ENCODE data around the gene TCEA3. TPM values are rescaled to one million over a fixed set of nuclear protein-coding genes. Genes with fewer than 3 reads are reported as not detected.
"Not testable (repeated sequence)": the region's sequence is repeated elsewhere in the genome, so short reads cannot be mapped to it uniquely, and the experiment has no call there.

Gene TCEA3
- total RNA-seq, 2 experiments from 2014 or later, result 18.3 to 19.5 TPM

DNA sequence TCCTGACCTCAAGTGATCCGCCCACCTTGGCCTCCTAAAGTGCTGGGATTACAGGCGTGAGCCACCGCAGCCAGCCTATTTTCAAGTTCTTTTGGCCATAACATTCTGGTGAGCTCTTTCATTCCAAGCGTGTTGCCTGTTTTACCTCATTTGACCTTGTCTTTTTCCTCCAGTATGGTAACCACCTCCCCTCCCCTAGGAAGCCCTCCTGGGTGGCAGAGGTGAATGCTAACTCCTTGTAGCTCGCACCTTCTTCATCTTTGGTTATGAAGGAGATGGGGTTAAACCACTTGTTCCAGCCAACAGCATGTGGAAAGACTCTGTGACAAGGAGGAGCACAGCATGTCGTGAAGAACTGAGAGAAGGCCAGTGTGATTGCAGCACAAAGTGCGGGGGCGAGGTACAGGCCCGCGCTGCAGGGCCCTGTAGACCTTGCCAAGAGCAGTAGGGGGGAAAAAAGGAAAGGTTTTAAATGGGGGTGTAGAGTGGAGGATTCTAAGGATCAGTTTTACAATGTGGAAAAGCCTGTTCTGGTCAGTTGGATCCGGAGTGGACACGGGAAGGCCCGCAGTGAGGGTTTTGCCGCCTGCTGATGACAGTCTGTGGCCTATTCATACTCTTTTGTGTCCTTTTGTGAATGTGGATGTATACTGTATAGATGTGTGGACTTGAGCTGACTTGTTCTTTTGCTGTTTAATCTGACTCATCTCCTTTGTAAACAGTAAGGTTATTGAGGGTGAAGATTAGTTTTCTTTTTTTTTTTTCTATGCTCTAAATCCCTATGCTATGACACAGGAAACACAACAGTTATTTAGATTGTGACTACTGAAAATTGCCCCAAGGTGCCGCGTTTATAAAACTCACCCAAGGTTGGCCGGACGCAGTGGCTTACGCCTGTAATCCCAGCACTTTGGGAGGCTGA is 47.4 kb downstream of the TCEA3 start:
- no peaks in the 10 kb centered on the region for H3K9me3 Mint-ChIP-seq
- H3K36me3 Mint-ChIP-seq (ENCODE audit: low read depth), result no peaks in the 10 kb centered on the region
- POLR2A ChIA-PET, result no interaction called here
- no peak for DNase-seq
- CTCF ChIA-PET, result interaction anchor here (0.6 kb wide), 1 partner anchor 626 kb away, joined by 3 read pairs; no protein-coding TSS in a partner anchor
- H3K4me1 Mint-ChIP-seq, result no peaks in the 10 kb centered on the region
- no peak overlapping the region for H3K4me3 Mint-ChIP-seq
- no peaks in the 10 kb centered on the region for H3K27me3 Mint-ChIP-seq
- no peak overlapping the region for H3K27ac Mint-ChIP-seq

- H3K4me3 Mint-ChIP-seq; H3K27me3 Mint-ChIP-seq; DNase-seq; H3K36me3 Mint-ChIP-seq (ENCODE audit: low read depth); H3K27ac Mint-ChIP-seq; H3K9me3 Mint-ChIP-seq: not testable (repeated sequence)
- ChIA-PET POLR2A (interaction anchor here (0.6 kb wide), 1 partner anchor 90 kb away, joined by 5 read pairs; no protein-coding TSS in a partner anchor), CTCF (interaction anchor here (0.6 kb wide), 1 partner anchor 916 kb away, joined by 3 read pairs; no protein-coding TSS in a partner anchor)
- peaks cover 18% of the 10 kb centered on the region for H3K4me1 Mint-ChIP-seq
Observed at GRCh38 chr1:23374079-23374735, 50.3 kb downstream of the TCEA3 start.

- no peak for DNase-seq
- no peak overlapping the region for H3K4me3 Mint-ChIP-seq
- POLR2A ChIA-PET, result no interaction called here
Observed at GRCh38 chr1:23371987-23372880, 52.3 kb downstream of the TCEA3 start.

GRCh38 chr1:23370709-23371584 is 53.6 kb downstream of the TCEA3 start:
- Mint-ChIP-seq H3K4me3 (no peak overlapping the region), H3K9me3 (peaks cover 6% of the 10 kb centered on the region), H3K4me1 (peaks cover 36% of the 10 kb centered on the region), H3K36me3 (ENCODE audit: low read depth) (peaks cover 21% of the 10 kb centered on the region), H3K27ac (no peak overlapping the region), H3K27me3 (no peaks in the 10 kb centered on the region)
- ChIA-PET POLR2A (no interaction called here), CTCF (interaction anchor here (0.6 kb wide), 1 partner anchor 72 kb away, joined by 3 read pairs; no protein-coding TSS in a partner anchor)
- DNase-seq, result no peak

More at GRCh38 chr1:23371987-23372880, 52.3 kb downstream of the TCEA3 start:
- Mint-ChIP-seq H3K9me3 (no peaks in the 10 kb centered on the region), H3K36me3 (ENCODE audit: low read depth) (peaks cover 8% of the 10 kb centered on the region), H3K27me3 (no peaks in the 10 kb centered on the region), H3K4me1 (peaks cover 25% of the 10 kb centered on the region), H3K27ac (no peak overlapping the region)
- CTCF ChIA-PET, result interaction anchor here (0.8 to 1.2 kb wide), 3 partner anchors 9 to 124 kb away, joined by 3 read pairs; no protein-coding TSS in a partner anchor

- ChIA-PET POLR2A (no interaction called here), CTCF (interaction anchor here (0.6 kb wide), 1 partner anchor 72 kb away, joined by 3 read pairs; no protein-coding TSS in a partner anchor)
- H3K27me3 Mint-ChIP-seq, result no peaks in the 10 kb centered on the region
- DNase-seq, result no peak
- H3K4me3 Mint-ChIP-seq, result peak overlapping the region; percentile 95
- peaks cover 36% of the 10 kb centered on the region for H3K4me1 Mint-ChIP-seq
- peaks cover 24% of the 10 kb centered on the region for H3K36me3 Mint-ChIP-seq (ENCODE audit: low read depth)
- H3K9me3 Mint-ChIP-seq, result peaks cover 7% of the 10 kb centered on the region
- peak overlapping the region; percentile 99 for H3K27ac Mint-ChIP-seq
Observed at GRCh38 chr1:23370330-23370708, 54.2 kb downstream of the TCEA3 start.

DNA sequence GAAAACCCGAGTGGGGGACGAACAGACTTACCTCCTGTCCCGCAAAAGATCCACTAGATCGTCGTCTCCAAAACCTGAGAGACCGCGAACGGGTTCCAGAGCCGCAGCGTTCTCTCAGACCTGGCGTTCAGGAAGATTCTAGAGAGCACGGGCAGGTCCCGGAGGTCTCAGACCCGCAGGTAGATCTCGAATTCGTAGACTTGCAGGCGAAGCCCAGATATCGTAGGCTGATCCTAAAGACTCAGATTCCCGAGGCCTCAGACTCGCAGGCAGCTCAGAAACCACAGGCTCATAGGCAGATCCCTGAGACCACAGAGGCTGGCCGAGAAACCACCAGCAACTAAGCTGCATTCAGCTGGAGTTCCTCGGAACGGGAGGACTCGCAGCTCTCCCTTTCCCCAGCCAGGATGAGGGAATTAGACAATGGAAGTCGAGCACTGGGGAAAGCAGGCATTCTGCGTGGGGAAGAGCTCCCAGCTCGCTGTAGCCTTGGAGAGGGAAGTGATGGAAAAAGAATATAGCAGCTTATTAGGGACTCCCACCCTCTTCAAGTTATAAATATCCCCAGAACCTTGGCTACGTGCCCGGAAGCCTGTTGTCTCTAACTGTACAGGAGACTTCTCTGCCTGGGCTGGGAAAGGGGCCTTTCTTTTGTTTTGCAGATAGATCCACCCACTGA is 55.1 kb downstream of the TCEA3 start, which contains the start of gene ZNF436:
Gene ZNF436, minus strand, starts transcription at position 502 of the 679 bp plus-strand sequence. CDS start 1,831 bp downstream, outside the sequence.
- ChIA-PET CTCF (interaction anchor here (1.9 kb wide), 1 partner anchor 21 kb away, joined by 5 read pairs; no protein-coding TSS in a partner anchor), POLR2A (no interaction called here)
- Mint-ChIP-seq H3K27me3 (no peaks in the 10 kb centered on the region), H3K9me3 (peaks cover 11% of the 10 kb centered on the region), H3K4me1 (peaks cover 36% of the 10 kb centered on the region), H3K27ac (peak within 1 kb of the TSS; percentile 99), H3K4me3 (peak within 1 kb of the TSS; percentile 95), H3K36me3 (ENCODE audit: low read depth) (peaks cover 30% of the 10 kb centered on the region)
- DNase-seq, result peak; percentile 40

DNA sequence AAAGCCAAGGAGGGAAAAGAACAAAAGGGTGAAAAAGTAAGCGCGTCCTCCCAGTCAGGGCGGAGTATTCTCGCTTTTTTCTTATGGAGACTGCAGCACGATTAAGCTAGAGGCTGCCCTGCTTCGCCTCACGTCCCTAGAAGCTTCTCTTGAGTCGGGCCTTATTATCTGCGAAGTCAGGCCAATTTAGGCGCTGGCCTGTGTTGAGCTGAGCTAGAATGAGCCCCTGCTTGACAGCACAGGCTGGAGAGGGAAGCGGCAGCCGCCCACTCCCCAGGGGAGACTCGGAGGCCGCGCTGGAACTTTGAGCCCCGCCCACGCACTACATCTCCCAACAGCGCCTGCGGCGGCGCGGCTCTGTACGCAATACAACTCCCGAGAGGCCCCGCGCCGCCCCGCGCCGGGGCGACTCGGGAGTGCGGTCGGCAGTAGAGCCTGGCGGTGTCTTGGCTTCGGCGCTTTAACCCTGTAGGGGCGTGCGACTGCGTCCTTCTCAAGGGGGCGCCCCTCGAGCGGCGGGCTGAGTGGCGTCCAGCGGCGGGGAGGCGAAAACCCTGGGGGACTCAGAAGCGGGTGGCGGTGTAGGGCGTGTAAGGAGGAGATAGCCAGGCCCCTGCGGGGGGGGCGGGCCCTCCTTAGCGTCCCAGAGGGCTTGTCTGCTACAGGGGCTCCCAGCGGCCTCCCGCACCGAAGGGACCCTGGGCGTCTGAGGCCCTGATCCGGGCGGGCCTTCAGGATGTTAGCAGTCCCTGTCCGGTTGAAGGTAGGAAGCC is 55.8 kb downstream of the TCEA3 start:
- peak overlapping the region; percentile 95 for H3K4me3 Mint-ChIP-seq
- H3K27me3 Mint-ChIP-seq, result no peaks in the 10 kb centered on the region
- peaks cover 36% of the 10 kb centered on the region for H3K36me3 Mint-ChIP-seq (ENCODE audit: low read depth)
- H3K9me3 Mint-ChIP-seq, result peaks cover 14% of the 10 kb centered on the region
- peak; percentile 90 for DNase-seq
- CTCF ChIA-PET, result interaction anchor here (0.8 to 1.9 kb wide), 7 partner anchors 10 to 323 kb away, joined by 3 to 6 read pairs (median 4); partner anchors contain the start of genes HNRNPR and RPL11
- H3K4me1 Mint-ChIP-seq, result peaks cover 36% of the 10 kb centered on the region
- peak overlapping the region; percentile 99 for H3K27ac Mint-ChIP-seq
- POLR2A ChIA-PET, result interaction anchor here (1.3 kb wide), 1 partner anchor 24 kb away, joined by 17 read pairs; the partner anchor contains the start of gene HNRNPR

GRCh38 chr1:23367791-23368561 is 56.6 kb downstream of the TCEA3 start:
- peak; percentile 99 for DNase-seq
- ChIA-PET POLR2A (interaction anchor here (0.6 to 1.3 kb wide), 3 partner anchors 24 to 621 kb away, joined by 3 to 17 read pairs (median 6); partner anchors contain the start of gene HNRNPR), CTCF (interaction anchor here (0.8 to 1.9 kb wide), 8 partner anchors 10 to 324 kb away, joined by 3 to 6 read pairs (median 4); partner anchors contain the start of genes HNRNPR and RPL11)
- Mint-ChIP-seq H3K27me3 (no peaks in the 10 kb centered on the region), H3K4me3 (peak overlapping the region; percentile 95), H3K4me1 (peaks cover 36% of the 10 kb centered on the region), H3K36me3 (ENCODE audit: low read depth) (peaks cover 43% of the 10 kb centered on the region), H3K27ac (peak overlapping the region; percentile 99), H3K9me3 (peaks cover 20% of the 10 kb centered on the region)

DNA sequence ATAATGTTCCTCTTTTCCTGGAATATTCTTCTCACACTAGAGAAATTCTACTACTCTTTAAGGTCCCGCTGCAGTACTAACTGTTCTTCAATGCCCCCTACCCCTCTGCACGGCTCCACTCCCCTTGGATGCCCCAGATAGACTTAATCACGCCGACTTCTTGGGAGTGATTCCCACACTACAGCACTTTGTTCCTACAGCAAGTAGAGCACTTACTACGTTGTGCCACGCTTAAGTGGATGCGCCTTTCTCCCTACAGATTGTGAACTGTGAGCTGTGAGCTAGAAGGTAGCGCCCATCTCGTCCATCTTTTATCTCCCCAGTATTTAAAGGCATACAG is 57.1 kb downstream of the TCEA3 start:
- ChIA-PET POLR2A (interaction anchor here (1.3 kb wide), 1 partner anchor 23 kb away, joined by 17 read pairs; the partner anchor contains the start of gene HNRNPR), CTCF (interaction anchor here (1.1 to 1.9 kb wide), 3 partner anchors 9 to 36 kb away, joined by 3 to 6 read pairs (median 5); no protein-coding TSS in a partner anchor)
- H3K9me3 Mint-ChIP-seq, result peaks cover 25% of the 10 kb centered on the region
- peaks cover 36% of the 10 kb centered on the region for H3K4me1 Mint-ChIP-seq
- H3K27me3 Mint-ChIP-seq, result no peaks in the 10 kb centered on the region
- H3K36me3 Mint-ChIP-seq (ENCODE audit: low read depth), result peaks cover 49% of the 10 kb centered on the region
- peak overlapping the region; percentile 95 for H3K4me3 Mint-ChIP-seq
- H3K27ac Mint-ChIP-seq, result peak overlapping the region; percentile 88
- peak; percentile 8 for DNase-seq
